ENCODE measurements around the gene HECTD1.
"Not testable (repeated sequence)": the region's sequence is repeated elsewhere in the genome, so short reads cannot be mapped to it uniquely, and the experiment has no call there.

HECTD1 gene
- total RNA-seq: 239 to 282 (median 252) reads per million in 3 donors

- peaks cover 5% of the 10 kb centered on the region for H3K36me3 ChIP-seq (ENCODE audit: control insufficient read depth, insufficient read depth, low read length)
- H3K9me3 ChIP-seq (ENCODE audit: control insufficient read depth, low read length): no peaks in the 10 kb centered on the region
- H3K27me3 ChIP-seq (replicated peaks; ENCODE audit: control insufficient read depth, insufficient read depth, low read length, poor library complexity, severe bottlenecking): no peaks in the 10 kb centered on the region
- H3K4me1 ChIP-seq (ENCODE audit: control insufficient read depth, insufficient read depth, low read length, poor library complexity, severe bottlenecking): peaks cover 19% of the 10 kb centered on the region
- peak within 1 kb of the TSS; percentile 82 for H3K4me3 ChIP-seq (ENCODE audit: insufficient read depth, low read depth, low read length, poor library complexity, severe bottlenecking)
- H3K27ac ChIP-seq (ENCODE audit: insufficient read depth, low read length, poor library complexity, severe bottlenecking): peak within 1 kb of the TSS; percentile 99
- peak; percentile 78 to 83 (median 81) for DNase-seq
These were observed at the start of gene HECTD1 for GRCh38 chr14:31207755-31208545. Gene HECTD1 (minus strand): TSS chr14:31207793. CDS start chr14:31205936, 1,857 bp downstream.

GRCh38 chr14:31257244-31257553, 49.6 kb upstream of the HECTD1 start:
- H3K27ac ChIP-seq (ENCODE audit: insufficient read depth, low read length, poor library complexity, severe bottlenecking): no peak overlapping the region
- H3K4me3 ChIP-seq (ENCODE audit: insufficient read depth, low read depth, low read length, poor library complexity, severe bottlenecking): no peak overlapping the region
- no peaks in the 10 kb centered on the region for H3K4me1 ChIP-seq (ENCODE audit: control insufficient read depth, insufficient read depth, low read length, poor library complexity, severe bottlenecking)
- H3K9me3 ChIP-seq (ENCODE audit: control insufficient read depth, low read length): no peaks in the 10 kb centered on the region
- no peaks in the 10 kb centered on the region for H3K27me3 ChIP-seq (replicated peaks; ENCODE audit: control insufficient read depth, insufficient read depth, low read length, poor library complexity, severe bottlenecking)
- no peaks in the 10 kb centered on the region for H3K36me3 ChIP-seq (ENCODE audit: control insufficient read depth, insufficient read depth, low read length)
- DNase-seq: no peak

- H3K4me3 ChIP-seq (ENCODE audit: insufficient read depth, low read depth, low read length, poor library complexity, severe bottlenecking): no peak overlapping the region
- no peak overlapping the region for H3K27ac ChIP-seq (ENCODE audit: insufficient read depth, low read length, poor library complexity, severe bottlenecking)
- H3K9me3 ChIP-seq (ENCODE audit: control insufficient read depth, low read length): no peaks in the 10 kb centered on the region
- no peak for DNase-seq
- H3K27me3 ChIP-seq (replicated peaks; ENCODE audit: control insufficient read depth, insufficient read depth, low read length, poor library complexity, severe bottlenecking): no peaks in the 10 kb centered on the region
- H3K4me1 ChIP-seq (ENCODE audit: control insufficient read depth, insufficient read depth, low read length, poor library complexity, severe bottlenecking): no peaks in the 10 kb centered on the region
- H3K36me3 ChIP-seq (ENCODE audit: control insufficient read depth, insufficient read depth, low read length): no peaks in the 10 kb centered on the region
These were observed 49.1 kb upstream of the HECTD1 start for GRCh38 chr14:31256534-31257243.

GRCh38 chr14:31255918-31256317, 48.3 kb upstream of the HECTD1 start:
- not testable (repeated sequence) for H3K27me3 ChIP-seq (replicated peaks; ENCODE audit: control insufficient read depth, insufficient read depth, low read length, poor library complexity, severe bottlenecking); H3K4me1 ChIP-seq (ENCODE audit: control insufficient read depth, insufficient read depth, low read length, poor library complexity, severe bottlenecking); DNase-seq; H3K27ac ChIP-seq (ENCODE audit: insufficient read depth, low read length, poor library complexity, severe bottlenecking); H3K9me3 ChIP-seq (ENCODE audit: control insufficient read depth, low read length); H3K4me3 ChIP-seq (ENCODE audit: insufficient read depth, low read depth, low read length, poor library complexity, severe bottlenecking); H3K36me3 ChIP-seq (ENCODE audit: control insufficient read depth, insufficient read depth, low read length)

GRCh38 chr14:31255286-31255685, 47.7 kb upstream of the HECTD1 start:
- Histone ChIP-seq H3K4me3 (ENCODE audit: insufficient read depth, low read depth, low read length, poor library complexity, severe bottlenecking) (no peak overlapping the region), H3K36me3 (ENCODE audit: control insufficient read depth, insufficient read depth, low read length) (no peaks in the 10 kb centered on the region), H3K4me1 (ENCODE audit: control insufficient read depth, insufficient read depth, low read length, poor library complexity, severe bottlenecking) (no peaks in the 10 kb centered on the region), H3K9me3 (ENCODE audit: control insufficient read depth, low read length) (no peaks in the 10 kb centered on the region), H3K27me3 (replicated peaks; ENCODE audit: control insufficient read depth, insufficient read depth, low read length, poor library complexity, severe bottlenecking) (no peaks in the 10 kb centered on the region), H3K27ac (ENCODE audit: insufficient read depth, low read length, poor library complexity, severe bottlenecking) (no peak overlapping the region)
- DNase-seq: no peak

DNA sequence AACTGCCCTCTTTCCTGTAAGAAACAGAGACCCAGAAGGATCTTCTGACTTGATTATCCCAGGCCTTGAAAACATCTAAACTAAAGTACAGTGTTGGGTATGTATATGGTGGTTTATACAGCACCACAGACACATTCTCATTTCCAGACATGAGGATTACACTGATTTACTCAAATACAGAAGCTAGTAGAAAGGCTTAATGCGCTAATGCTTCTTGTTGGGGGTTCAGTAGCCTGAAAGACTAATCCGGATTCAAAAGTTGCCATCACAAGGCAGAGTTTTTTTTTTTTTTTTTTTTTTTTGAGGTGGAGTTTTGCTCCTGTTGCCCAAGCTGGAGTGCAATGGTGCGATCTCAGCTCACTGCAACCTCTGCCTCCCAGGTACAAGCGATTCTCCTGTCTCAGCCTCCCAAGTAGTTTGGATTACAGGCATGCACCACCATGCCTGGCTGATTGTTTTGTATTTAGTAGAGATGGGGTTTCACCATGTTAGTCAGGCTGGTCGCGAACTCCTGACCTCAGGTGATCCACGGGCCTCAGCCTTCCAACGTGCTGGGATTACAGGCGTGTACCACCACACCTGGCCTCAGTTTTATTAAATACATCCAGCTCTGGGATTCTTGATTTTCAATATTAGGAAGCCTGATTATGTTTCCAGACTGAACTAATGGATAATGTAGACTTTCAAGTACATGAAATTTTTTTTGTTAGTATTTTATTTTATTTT, 46.3 kb upstream of the HECTD1 start:
- DNase-seq: no peak
- Histone ChIP-seq H3K4me3 (ENCODE audit: insufficient read depth, low read depth, low read length, poor library complexity, severe bottlenecking) (no peak overlapping the region), H3K27ac (ENCODE audit: insufficient read depth, low read length, poor library complexity, severe bottlenecking) (no peak overlapping the region)

DNA sequence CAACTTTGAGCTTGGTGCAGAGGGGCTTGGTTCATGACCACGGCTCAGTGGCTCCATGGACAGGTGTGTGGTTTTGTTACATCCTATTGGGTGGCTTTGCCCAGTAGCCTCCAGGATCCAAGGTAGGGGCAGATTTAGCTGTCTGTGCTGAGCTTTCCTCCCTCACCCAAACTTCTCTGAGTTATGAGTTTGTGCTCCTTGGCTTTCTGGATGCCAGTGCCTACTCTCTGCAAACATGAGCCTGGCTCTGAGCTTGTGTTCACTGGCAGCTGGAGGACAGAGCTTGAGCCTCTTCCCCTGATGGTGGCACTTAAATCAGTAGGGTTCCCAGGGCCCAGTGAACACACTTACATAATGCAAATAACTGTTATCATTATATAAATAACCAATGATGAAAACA, 45.3 kb upstream of the HECTD1 start:
- no peak for DNase-seq
- no peak overlapping the region for H3K27ac ChIP-seq (ENCODE audit: insufficient read depth, low read length, poor library complexity, severe bottlenecking)
- H3K9me3 ChIP-seq (ENCODE audit: control insufficient read depth, low read length): no peaks in the 10 kb centered on the region
- no peaks in the 10 kb centered on the region for H3K36me3 ChIP-seq (ENCODE audit: control insufficient read depth, insufficient read depth, low read length)
- H3K27me3 ChIP-seq (replicated peaks; ENCODE audit: control insufficient read depth, insufficient read depth, low read length, poor library complexity, severe bottlenecking): no peaks in the 10 kb centered on the region
- no peak overlapping the region for H3K4me3 ChIP-seq (ENCODE audit: insufficient read depth, low read depth, low read length, poor library complexity, severe bottlenecking)
- no peaks in the 10 kb centered on the region for H3K4me1 ChIP-seq (ENCODE audit: control insufficient read depth, insufficient read depth, low read length, poor library complexity, severe bottlenecking)

More for the DNA sequence above, 46.3 kb upstream of the HECTD1 start:
- Histone ChIP-seq H3K4me1 (ENCODE audit: control insufficient read depth, insufficient read depth, low read length, poor library complexity, severe bottlenecking) (no peaks in the 10 kb centered on the region), H3K27me3 (replicated peaks; ENCODE audit: control insufficient read depth, insufficient read depth, low read length, poor library complexity, severe bottlenecking) (no peaks in the 10 kb centered on the region), H3K36me3 (ENCODE audit: control insufficient read depth, insufficient read depth, low read length) (no peaks in the 10 kb centered on the region), H3K9me3 (ENCODE audit: control insufficient read depth, low read length) (no peaks in the 10 kb centered on the region)

DNA sequence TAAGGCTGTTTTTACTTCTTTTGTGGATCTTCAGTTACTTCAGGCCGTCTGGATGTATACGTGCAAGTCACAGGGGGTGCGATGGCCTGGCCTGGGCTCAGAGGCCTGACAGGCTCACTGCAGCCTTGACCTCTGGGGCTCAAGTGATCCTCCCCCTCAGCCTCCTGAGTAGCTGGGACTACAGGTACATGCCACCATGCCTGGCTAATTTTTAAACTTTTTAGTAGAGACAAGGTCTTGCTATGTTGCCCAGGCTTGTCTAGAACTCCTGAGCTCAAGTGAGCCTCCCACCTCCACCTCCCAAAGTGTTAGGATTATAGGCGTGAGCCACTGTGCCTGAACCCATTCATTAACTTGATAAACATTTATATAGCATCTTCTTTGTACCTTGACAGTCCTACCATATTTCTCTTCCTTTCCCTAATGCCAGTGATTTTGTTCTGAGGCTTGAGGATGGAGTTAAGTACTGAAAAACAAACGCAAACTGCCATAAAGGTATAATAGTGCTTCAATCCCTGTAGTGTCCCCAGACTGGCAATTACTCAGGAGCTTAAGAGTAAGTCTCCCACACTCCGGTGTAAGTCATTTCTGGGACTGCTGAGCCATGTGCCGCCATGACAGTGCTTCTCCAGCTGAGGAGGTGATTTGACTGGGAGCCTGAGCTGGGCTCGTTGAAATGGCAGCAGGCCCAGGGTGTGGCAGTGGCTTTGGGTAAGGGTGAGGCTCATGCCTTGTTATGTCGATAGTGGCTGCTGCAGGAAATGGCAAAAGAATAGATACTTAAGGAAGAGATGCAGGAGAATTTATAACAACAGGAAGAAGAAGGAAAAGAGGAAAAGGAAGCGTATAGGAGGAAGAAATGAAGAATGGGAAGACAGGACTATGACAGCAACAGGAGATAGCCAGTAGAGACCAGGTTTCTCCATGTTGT, 43.7 kb upstream of the HECTD1 start:
- no peak overlapping the region for H3K27ac ChIP-seq (ENCODE audit: insufficient read depth, low read length, poor library complexity, severe bottlenecking)
- no peaks in the 10 kb centered on the region for H3K4me1 ChIP-seq (ENCODE audit: control insufficient read depth, insufficient read depth, low read length, poor library complexity, severe bottlenecking)
- H3K27me3 ChIP-seq (replicated peaks; ENCODE audit: control insufficient read depth, insufficient read depth, low read length, poor library complexity, severe bottlenecking): no peaks in the 10 kb centered on the region

DNA sequence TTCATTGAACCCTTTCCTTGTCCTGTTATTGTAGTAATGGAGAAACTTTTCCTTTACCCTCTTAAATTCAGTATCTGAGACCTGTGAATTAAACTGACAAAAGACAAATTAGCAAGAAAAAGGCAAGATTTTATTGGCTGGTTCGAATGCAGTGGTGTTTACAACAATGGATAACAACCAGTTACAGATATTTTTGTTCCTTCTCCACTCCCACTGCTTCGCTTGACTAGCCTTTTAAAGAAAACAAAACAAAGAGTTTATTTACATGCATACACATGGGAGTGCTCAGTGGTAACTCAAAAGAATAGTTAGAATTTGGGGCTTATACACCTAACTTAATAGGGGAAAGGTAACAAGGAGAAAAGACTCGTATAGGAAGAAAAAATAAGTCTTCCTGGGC, 37.0 kb upstream of the HECTD1 start:
- Histone ChIP-seq H3K27ac (ENCODE audit: insufficient read depth, low read length, poor library complexity, severe bottlenecking) (no peak overlapping the region), H3K4me3 (ENCODE audit: insufficient read depth, low read depth, low read length, poor library complexity, severe bottlenecking) (no peak overlapping the region), H3K27me3 (replicated peaks; ENCODE audit: control insufficient read depth, insufficient read depth, low read length, poor library complexity, severe bottlenecking) (no peaks in the 10 kb centered on the region), H3K9me3 (ENCODE audit: control insufficient read depth, low read length) (no peaks in the 10 kb centered on the region), H3K4me1 (ENCODE audit: control insufficient read depth, insufficient read depth, low read length, poor library complexity, severe bottlenecking) (no peaks in the 10 kb centered on the region), H3K36me3 (ENCODE audit: control insufficient read depth, insufficient read depth, low read length) (no peaks in the 10 kb centered on the region)
- no peak for DNase-seq

More for the DNA sequence above, 43.7 kb upstream of the HECTD1 start:
- no peaks in the 10 kb centered on the region for H3K9me3 ChIP-seq (ENCODE audit: control insufficient read depth, low read length)
- H3K4me3 ChIP-seq (ENCODE audit: insufficient read depth, low read depth, low read length, poor library complexity, severe bottlenecking): no peak overlapping the region
- DNase-seq: no peak
- H3K36me3 ChIP-seq (ENCODE audit: control insufficient read depth, insufficient read depth, low read length): no peaks in the 10 kb centered on the region
